Neural cell (in vitro differentiated cells): ENCODE results near the gene GALK2.

ENCODE experiments used
- EZH2 ChIP-seq: fragments of 200-600, 300-800 bp; shearing (Covaris generic), sonication (generic); IDR thresholded peaks from 2 replicates; pipeline ENCODE4 v1.6.1; 2014; ENCODE audit warnings: antibody characterized with exemption, low read length, borderline replicate concordance, mild to moderate bottlenecking; ENCODE audit not compliant: insufficient read depth, poor library complexity, severe bottlenecking
- MXI1 ChIP-seq: fragments of 450-650 bp; conservative IDR thresholded peaks from 2 replicates; pipeline ENCODE4 v1.6.1; 2014; ENCODE audit warnings: antibody characterized with exemption, mild to moderate bottlenecking; ENCODE audit not compliant: poor library complexity, severe bottlenecking
- RAD21 ChIP-seq: fragments of 450-650 bp; conservative IDR thresholded peaks from 2 replicates; pipeline ENCODE4 v1.6.1; 2014; ENCODE audit warnings: antibody characterized with exemption, mild to moderate bottlenecking, moderate library complexity
- TF ChIP-seq, protein P1 (sequence below): fragments of 450-650 bp; IDR thresholded peaks from 2 replicates; pipeline ENCODE4 v1.5.1; 2014; ENCODE audit warnings: antibody characterized with exemption, mild to moderate bottlenecking, moderate library complexity; ENCODE audit not compliant: poor library complexity, severe bottlenecking

DNA sequence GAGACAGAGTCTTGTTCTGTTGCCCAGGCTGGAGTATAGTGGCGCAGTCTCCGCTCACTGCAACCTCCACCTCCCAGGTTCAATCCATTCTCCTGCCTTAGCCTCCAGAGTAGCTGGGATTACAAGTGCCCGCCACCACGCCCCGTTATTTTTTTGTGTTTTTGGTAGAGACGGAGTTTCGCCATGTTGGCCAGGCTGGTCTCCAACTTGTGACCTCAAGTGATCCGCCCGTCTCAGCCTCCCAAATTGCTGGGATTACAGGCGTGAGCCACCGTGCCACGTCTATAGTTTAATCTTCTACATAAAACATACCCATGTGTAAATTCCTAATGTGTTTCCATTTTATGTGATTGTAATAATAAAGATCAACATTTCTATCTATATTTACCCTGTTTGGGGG is 1.7 kb downstream of the GALK2 start:
- TF ChIP-seq, protein P1, sequence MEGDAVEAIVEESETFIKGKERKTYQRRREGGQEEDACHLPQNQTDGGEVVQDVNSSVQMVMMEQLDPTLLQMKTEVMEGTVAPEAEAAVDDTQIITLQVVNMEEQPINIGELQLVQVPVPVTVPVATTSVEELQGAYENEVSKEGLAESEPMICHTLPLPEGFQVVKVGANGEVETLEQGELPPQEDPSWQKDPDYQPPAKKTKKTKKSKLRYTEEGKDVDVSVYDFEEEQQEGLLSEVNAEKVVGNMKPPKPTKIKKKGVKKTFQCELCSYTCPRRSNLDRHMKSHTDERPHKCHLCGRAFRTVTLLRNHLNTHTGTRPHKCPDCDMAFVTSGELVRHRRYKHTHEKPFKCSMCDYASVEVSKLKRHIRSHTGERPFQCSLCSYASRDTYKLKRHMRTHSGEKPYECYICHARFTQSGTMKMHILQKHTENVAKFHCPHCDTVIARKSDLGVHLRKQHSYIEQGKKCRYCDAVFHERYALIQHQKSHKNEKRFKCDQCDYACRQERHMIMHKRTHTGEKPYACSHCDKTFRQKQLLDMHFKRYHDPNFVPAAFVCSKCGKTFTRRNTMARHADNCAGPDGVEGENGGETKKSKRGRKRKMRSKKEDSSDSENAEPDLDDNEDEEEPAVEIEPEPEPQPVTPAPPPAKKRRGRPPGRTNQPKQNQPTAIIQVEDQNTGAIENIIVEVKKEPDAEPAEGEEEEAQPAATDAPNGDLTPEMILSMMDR = no peak
- no peak for TF ChIP-seq RAD21
- no peak for TF ChIP-seq MXI1
- no peak for TF ChIP-seq EZH2
